HepG2 (cell line): Measurements from ENCODE around the gene ZBTB32. TPM values are rescaled to one million over a fixed set of nuclear protein-coding genes. Genes with fewer than 3 reads are reported as not detected.

Experiments
- ADNP ChIP-seq: sonication (generic); formaldehyde crosslinking; IDR thresholded peaks from 2 replicates; pipeline ENCODE4 v1.4.0; 2020; ENCODE audit warnings: missing genetic modification reagents
- AGO1 ChIP-seq: fragments of 200-400 bp; formaldehyde crosslinking; IDR thresholded peaks from 2 replicates; pipeline ENCODE4 v1.6.1; 2017; ENCODE audit warnings: mild to moderate bottlenecking, low read depth, low read length, moderate library complexity; ENCODE audit not compliant: poor library complexity, severe bottlenecking
- BATF2 ChIP-seq: sonication (generic); formaldehyde crosslinking; IDR thresholded peaks from 2 replicates; pipeline ENCODE4 v1.8.0; 2022; ENCODE audit warnings: mild to moderate bottlenecking, missing genetic modification reagents, moderate library complexity
- E2F5 ChIP-seq: sonication (generic); formaldehyde crosslinking; conservative IDR thresholded peaks from 2 replicates; pipeline ENCODE4 v1.4.0; 2020; ENCODE audit warnings: missing genetic modification reagents
- FOXO1 ChIP-seq: sonication (generic); formaldehyde crosslinking; IDR thresholded peaks from 2 replicates; pipeline ENCODE4 v1.4.0; 2020; ENCODE audit warnings: missing genetic modification reagents
- FOXP1 ChIP-seq, 2 experiments: fragments of 450-650 bp in 1 of 2; IDR thresholded peaks; 2 replicates each; pipeline ENCODE4 v1.6.1; 2017 to 2018; ENCODE audit warnings: antibody characterized with exemption in 1 of 2
- GATAD1 ChIP-seq: IDR thresholded peaks from 2 replicates; pipeline ENCODE4 v1.6.1; 2016; ENCODE audit warnings: missing genetic modification reagents, missing compliant biosample characterization
- ISX ChIP-seq: sonication (generic); formaldehyde crosslinking; conservative IDR thresholded peaks from 2 replicates; pipeline ENCODE4 v1.5.0; 2020; ENCODE audit warnings: missing genetic modification reagents
- KLF6 ChIP-seq: IDR thresholded peaks from 2 replicates; pipeline ENCODE4 v1.8.0; 2016; ENCODE audit warnings: missing biosample characterization, missing genetic modification reagents
- MXI1 ChIP-seq: IDR thresholded peaks from 3 replicates; pipeline ENCODE4 v1.6.1; 2012; ENCODE audit warnings: low read depth, low read length, inconsistent platforms, borderline replicate concordance
- NCOA5 ChIP-seq: sonication (generic); formaldehyde crosslinking; IDR thresholded peaks from 2 replicates; pipeline ENCODE4 v1.4.0; 2020; ENCODE audit warnings: missing genetic modification reagents
- NFE2 ChIP-seq: sonication (generic); formaldehyde crosslinking; IDR thresholded peaks from 2 replicates; pipeline ENCODE4 v1.4.0; 2020; ENCODE audit warnings: missing genetic modification reagents
- PRMT3 ChIP-seq: sonication (generic); formaldehyde crosslinking; IDR thresholded peaks from 2 replicates; pipeline ENCODE4 v1.8.1; 2022; ENCODE audit warnings: low read depth, mild to moderate bottlenecking, moderate library complexity, missing genetic modification reagents, borderline replicate concordance
- TAF15 ChIP-seq: fragments of 200-400 bp; formaldehyde crosslinking; IDR thresholded peaks from one replicate; pipeline ENCODE4 v1.6.1; 2018; ENCODE audit warnings: mild to moderate bottlenecking, low read depth, low read length; ENCODE audit not compliant: poor library complexity, severe bottlenecking
- TOE1 ChIP-seq: sonication (generic); formaldehyde crosslinking; IDR thresholded peaks from 2 replicates; pipeline ENCODE4 v1.4.0; 2020; ENCODE audit warnings: mild to moderate bottlenecking, missing genetic modification reagents
- TSC22D2 ChIP-seq: sonication (generic); formaldehyde crosslinking; IDR thresholded peaks from 2 replicates; pipeline ENCODE4 v1.5.1; 2020; ENCODE audit warnings: missing genetic modification reagents, mild to moderate bottlenecking, borderline replicate concordance
- ZNF296 ChIP-seq: sonication (generic); formaldehyde crosslinking; conservative IDR thresholded peaks from 2 replicates; pipeline ENCODE4 v1.5.0; 2020; ENCODE audit warnings: mild to moderate bottlenecking, missing genetic modification reagents
- ZNF329 ChIP-seq: sonication (generic); formaldehyde crosslinking; IDR thresholded peaks from 2 replicates; pipeline ENCODE4 v1.9.0; 2021; ENCODE audit warnings: low read depth, mild to moderate bottlenecking, missing genetic modification reagents
- ZNF446 ChIP-seq: sonication (generic); formaldehyde crosslinking; IDR thresholded peaks from 2 replicates; pipeline ENCODE4 v1.5.0; 2020; ENCODE audit warnings: mild to moderate bottlenecking, missing genetic modification reagents
- polyA plus RNA-seq, 8 experiments: library from polyadenylated mRNA; depleted of rRNA in 3 of 8; stranded (reverse) in 7 of 8; unstranded in 1 of 8; fragments of >200 nt; fragmentation: Illumina TruSeq in 4 of 8; extraction: Trizol in 4 of 8; gene quantifications; 2 replicates each; pipeline versions ENCODE4 v1.2.1 to v1.2.3, GENCODE V29; 2011 to 2016; ENCODE audit warnings: low read depth in 4 of 8, missing spikeins in 1 of 8, mixed read lengths in 1 of 8; ENCODE audit not compliant: insufficient read depth in 1 of 8
- total RNA-seq, 5 experiments: library from RNA; depleted of rRNA; stranded (reverse); fragments of >200 nt; fragmentation: Illumina TruSeq; extraction: Trizol; gene quantifications; 2 replicates each; pipeline ENCODE4 v1.2.3, GENCODE V29; 2016; ENCODE audit warnings: low read depth in 1 of 5
- TF ChIP-seq, protein P1 (sequence below): sonication (generic); formaldehyde crosslinking; conservative IDR thresholded peaks from 2 replicates; pipeline ENCODE4 v1.8.0; 2022; ENCODE audit warnings: mild to moderate bottlenecking, moderate library complexity, missing genetic modification reagents
- TF ChIP-seq, protein P2 (sequence below), 2 experiments: sonication (generic) in 1 of 2; formaldehyde crosslinking in 1 of 2; IDR thresholded peaks; 2 replicates each; pipeline versions ENCODE4 v1.4.0 to v1.6.1; 2016 to 2020; ENCODE audit warnings: borderline replicate concordance in 1 of 2, low read depth in 1 of 2, mild to moderate bottlenecking in 1 of 2, missing genetic modification reagents in 1 of 2
- TF ChIP-seq, protein P3 (sequence below): sonication (generic); formaldehyde crosslinking; IDR thresholded peaks from 2 replicates; pipeline ENCODE4 v1.4.0; 2020; ENCODE audit warnings: mild to moderate bottlenecking, missing genetic modification reagents

Gene ZBTB32
- total and polyA plus RNA-seq, 2 of the 13 experiments (the other 11 are each of a cell fraction or from before 2014, with no cell fraction given), result not detected

DNA sequence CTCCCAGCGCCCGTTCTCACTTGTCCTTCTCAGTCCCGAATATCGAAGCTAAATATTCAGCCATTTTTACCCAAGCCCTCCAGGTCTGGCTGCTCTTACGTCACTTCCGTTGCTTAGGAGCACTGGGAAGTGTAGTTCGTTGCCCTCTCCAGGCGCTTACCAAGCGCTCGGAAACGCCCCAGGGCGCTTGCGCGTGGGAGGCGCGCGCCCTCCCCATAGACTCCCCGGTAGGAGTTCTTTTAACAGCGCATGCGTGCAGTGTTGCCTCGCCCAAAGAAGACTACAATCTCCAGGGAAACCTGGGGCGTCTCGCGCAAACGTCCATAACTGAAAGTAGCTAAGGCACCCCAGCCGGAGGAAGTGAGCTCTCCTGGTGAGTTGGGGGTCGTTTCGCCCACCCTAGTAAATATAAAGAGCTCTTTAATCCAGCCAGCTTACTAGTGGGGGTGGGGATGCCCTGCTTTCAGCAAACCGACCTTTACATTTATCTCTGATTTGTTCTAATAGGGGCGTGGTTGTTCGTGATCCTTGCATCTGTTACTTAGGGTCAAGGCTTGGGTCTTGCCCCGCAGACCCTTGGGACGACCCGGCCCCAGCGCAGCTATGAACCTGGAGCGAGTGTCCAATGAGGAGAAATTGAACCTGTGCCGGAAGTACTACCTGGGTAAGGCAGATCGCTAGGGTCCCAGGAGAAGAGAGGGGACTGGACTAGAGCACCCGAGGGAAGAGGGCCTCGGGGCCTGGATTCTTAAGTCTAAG lies 41.1 kb downstream of the ZBTB32 start, which contains the start of the genes PSENEN and U2AF1L4 (continued):
- TF ChIP-seq ADNP (CRISPR knock-in tag) (no peak), TAF15 (no peak), MXI1 (peak; percentile 86; the same call in 2 of the 3 replicates), NFE2 (no peak), E2F5 (CRISPR knock-in tag) (no peak), AGO1 (no peak), ZNF329 (CRISPR knock-in tag) (no peak), BATF2 (CRISPR knock-in tag) (no peak), PRMT3 (no peak), ZNF446 (no peak), TOE1 (CRISPR knock-in tag) (no peak), GATAD1 (CRISPR knock-in tag) (peak; percentile 91), ZNF296 (CRISPR knock-in tag) (no peak), NCOA5 (CRISPR knock-in tag) (no peak), ISX (CRISPR knock-in tag) (no peak), FOXP1 (IDR thresholded peaks at IDR 0.05) (no peak), FOXP1 (CRISPR knock-in tag; IDR thresholded peaks at IDR 0.05) (no peak), TSC22D2 (CRISPR knock-in tag) (no peak), KLF6 (no peak), FOXO1 (CRISPR knock-in tag) (no peak)
- TF ChIP-seq, protein P1, sequence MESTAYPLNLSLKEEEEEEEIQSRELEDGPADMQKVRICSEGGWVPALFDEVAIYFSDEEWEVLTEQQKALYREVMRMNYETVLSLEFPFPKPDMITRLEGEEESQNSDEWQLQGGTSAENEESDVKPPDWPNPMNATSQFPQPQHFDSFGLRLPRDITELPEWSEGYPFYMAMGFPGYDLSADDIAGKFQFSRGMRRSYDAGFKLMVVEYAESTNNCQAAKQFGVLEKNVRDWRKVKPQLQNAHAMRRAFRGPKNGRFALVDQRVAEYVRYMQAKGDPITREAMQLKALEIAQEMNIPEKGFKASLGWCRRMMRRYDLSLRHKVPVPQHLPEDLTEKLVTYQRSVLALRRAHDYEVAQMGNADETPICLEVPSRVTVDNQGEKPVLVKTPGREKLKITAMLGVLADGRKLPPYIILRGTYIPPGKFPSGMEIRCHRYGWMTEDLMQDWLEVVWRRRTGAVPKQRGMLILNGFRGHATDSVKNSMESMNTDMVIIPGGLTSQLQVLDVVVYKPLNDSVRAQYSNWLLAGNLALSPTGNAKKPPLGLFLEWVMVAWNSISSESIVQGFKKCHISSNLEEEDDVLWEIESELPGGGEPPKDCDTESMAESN (CRISPR knock-in tag), result no peak
- TF ChIP-seq, protein P2, sequence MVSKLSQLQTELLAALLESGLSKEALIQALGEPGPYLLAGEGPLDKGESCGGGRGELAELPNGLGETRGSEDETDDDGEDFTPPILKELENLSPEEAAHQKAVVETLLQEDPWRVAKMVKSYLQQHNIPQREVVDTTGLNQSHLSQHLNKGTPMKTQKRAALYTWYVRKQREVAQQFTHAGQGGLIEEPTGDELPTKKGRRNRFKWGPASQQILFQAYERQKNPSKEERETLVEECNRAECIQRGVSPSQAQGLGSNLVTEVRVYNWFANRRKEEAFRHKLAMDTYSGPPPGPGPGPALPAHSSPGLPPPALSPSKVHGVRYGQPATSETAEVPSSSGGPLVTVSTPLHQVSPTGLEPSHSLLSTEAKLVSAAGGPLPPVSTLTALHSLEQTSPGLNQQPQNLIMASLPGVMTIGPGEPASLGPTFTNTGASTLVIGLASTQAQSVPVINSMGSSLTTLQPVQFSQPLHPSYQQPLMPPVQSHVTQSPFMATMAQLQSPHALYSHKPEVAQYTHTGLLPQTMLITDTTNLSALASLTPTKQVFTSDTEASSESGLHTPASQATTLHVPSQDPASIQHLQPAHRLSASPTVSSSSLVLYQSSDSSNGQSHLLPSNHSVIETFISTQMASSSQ (IDR thresholded peaks at IDR 0.05; ENCODE audit: low read depth), result 0 out of 2 replicates have a peak, but pooled peaks have one; percentile 3
- TF ChIP-seq, protein P2 (CRISPR knock-in tag; IDR thresholded peaks at IDR 0.05; ENCODE audit: borderline replicate concordance), result no peak
- TF ChIP-seq, protein P3, sequence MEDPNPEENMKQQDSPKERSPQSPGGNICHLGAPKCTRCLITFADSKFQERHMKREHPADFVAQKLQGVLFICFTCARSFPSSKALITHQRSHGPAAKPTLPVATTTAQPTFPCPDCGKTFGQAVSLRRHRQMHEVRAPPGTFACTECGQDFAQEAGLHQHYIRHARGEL (CRISPR knock-in tag), result no peak
